H1 (cell line): ENCODE results near the gene CITED4. TPM values are rescaled to one million over a fixed set of nuclear protein-coding genes. Genes with fewer than 3 reads are reported as not detected.
"Not testable (repeated sequence)": the region's sequence is repeated elsewhere in the genome, so short reads cannot be mapped to it uniquely, and the experiment has no call there.

ENCODE experiments used
- CTCF ChIA-PET: fragments of 300-600 bp; sonication (Branson Sonifier 250); formaldehyde crosslinking; loops from one replicate; lab custom pipeline; 2021; ENCODE audit not compliant: partially characterized antibody; lab: Charles Lee
- POLR2A ChIA-PET: fragments of 300-600 bp; sonication (Branson Sonifier 250); formaldehyde crosslinking; loops from one replicate; lab custom pipeline; 2021; ENCODE audit warnings: inconsistent platforms; ENCODE audit not compliant: partially characterized antibody; lab: Charles Lee
- DNase-seq, 2 experiments: peaks; one replicate each; pipeline versions ENCODE4 v3.0.0 to v3.0.0-alpha.2; 2010 to 2022; ENCODE audit warnings: low spot score in 2 of 2, low read depth in 1 of 2, mixed read lengths in 1 of 2
- FAIRE-seq: peaks from 2 replicates; lab custom pipeline; 2011; peaks lifted over from hg19 to GRCh38; lab: Jason Lieb, UNC
- H2AFZ ChIP-seq: 2 replicates; pipeline ENCODE4 v1.8.1; 2012; ENCODE audit warnings: low read length, inconsistent platforms
- H2AK5ac ChIP-seq: 2 replicates; pipeline ENCODE4 v1.6.1; 2013; ENCODE audit warnings: low read depth, low read length
- H2BK120ac ChIP-seq: replicated peaks from 2 replicates; pipeline ENCODE3; 2013; ENCODE audit warnings: low read depth, low read length, inconsistent platforms
- H2BK12ac ChIP-seq: 2 replicates; pipeline ENCODE4 v1.6.1; 2013; ENCODE audit warnings: low read depth, low read length
- H2BK15ac ChIP-seq: 2 replicates; pipeline ENCODE4 v1.6.1; 2013; ENCODE audit warnings: low read length
- H2BK20ac ChIP-seq: 2 replicates; pipeline ENCODE4 v1.6.1; 2013; ENCODE audit warnings: low read length
- H2BK5ac ChIP-seq: 2 replicates; pipeline ENCODE4 v1.6.1; 2013; ENCODE audit warnings: low read depth, low read length
- H3K14ac ChIP-seq: 2 replicates; pipeline ENCODE4 v1.6.1; 2013; ENCODE audit warnings: inconsistent platforms; ENCODE audit not compliant: insufficient read length
- H3K18ac ChIP-seq: 2 replicates; pipeline ENCODE4 v1.6.1; 2013; ENCODE audit warnings: low read length; ENCODE audit errors: extremely low read depth
- H3K23ac ChIP-seq: 2 replicates; pipeline ENCODE4 v1.6.1; 2013; ENCODE audit warnings: inconsistent platforms; ENCODE audit not compliant: insufficient read length
- H3K23me2 ChIP-seq: 2 replicates; pipeline ENCODE4 v1.6.1; 2013; ENCODE audit warnings: low read depth, low read length
- H3K27ac ChIP-seq: 2 replicates; pipeline ENCODE4 v1.6.1; 2011; ENCODE audit warnings: low read depth, low read length, inconsistent platforms
- H3K27me3 ChIP-seq, 4 experiments: replicated peaks in 1 of 4; 1 replicate in 1 of 4; 2 replicates in 3 of 4; pipeline versions ENCODE4 v1.6.1 to v1.8.1; 2011 to 2013; ENCODE audit warnings: low read length in 3 of 4, mild to moderate bottlenecking in 3 of 4, inconsistent platforms in 2 of 4, mixed read lengths in 2 of 4, moderate library complexity in 1 of 4; ENCODE audit not compliant: control insufficient read depth in 3 of 4, insufficient read depth in 3 of 4; ENCODE audit errors: extremely low read depth in 1 of 4
- H3K36me3 ChIP-seq, 4 experiments: 2 replicates each; pipeline versions ENCODE4 v1.6.1 to v1.8.1; 2011 to 2013; ENCODE audit warnings: mild to moderate bottlenecking in 4 of 4, low read length in 3 of 4, moderate library complexity in 2 of 4, control low read depth in 1 of 4, inconsistent platforms in 1 of 4; ENCODE audit not compliant: insufficient read depth in 4 of 4, control insufficient read depth in 2 of 4
- H3K4ac ChIP-seq: replicated peaks from 2 replicates; pipeline ENCODE3; 2013; ENCODE audit warnings: low read length, low read depth, mixed read lengths, inconsistent platforms; ENCODE audit not compliant: insufficient read length
- H3K4me1 ChIP-seq, 4 experiments: replicated peaks in 1 of 4; 1 replicate in 1 of 4; 2 replicates in 3 of 4; pipeline versions ENCODE4 v1.6.1 to v1.8.1; 2011 to 2013; ENCODE audit warnings: low read length in 3 of 4, inconsistent platforms in 2 of 4, mixed read lengths in 1 of 4; ENCODE audit not compliant: insufficient read depth in 4 of 4, control insufficient read depth in 3 of 4
- H3K4me2 ChIP-seq, 2 experiments: 2 replicates each; pipeline versions ENCODE4 v1.6.1 to v1.8.1; 2011 to 2013; ENCODE audit warnings: low read depth in 2 of 2, low read length in 2 of 2, control low read depth in 1 of 2, inconsistent platforms in 1 of 2, mild to moderate bottlenecking in 1 of 2; ENCODE audit not compliant: insufficient read depth in 1 of 2
- H3K4me3 ChIP-seq, 4 experiments: fragments of 200-600, 300-600 bp in 1 of 4; sonication (generic), shearing (Covaris generic), sonication (Bioruptor Twin) in 1 of 4; 2 replicates each; pipeline versions ENCODE4 v1.5.1 to v1.8.1; 2011 to 2016; ENCODE audit warnings: low read length in 4 of 4, low read depth in 3 of 4, control low read depth in 2 of 4, inconsistent platforms in 2 of 4, mild to moderate bottlenecking in 2 of 4, mixed read lengths in 1 of 4, moderate library complexity in 1 of 4; ENCODE audit not compliant: insufficient read depth in 2 of 4; ENCODE audit errors: extremely low read depth in 1 of 4
- H3K56ac ChIP-seq: replicated peaks from 2 replicates; pipeline ENCODE3; 2013; ENCODE audit warnings: low read depth, mild to moderate bottlenecking, mixed read lengths, low read length, inconsistent platforms; ENCODE audit not compliant: insufficient read length
- H3K79me1 ChIP-seq: 2 replicates; pipeline ENCODE4 v1.6.1; 2013; ENCODE audit warnings: low read depth, low read length, control low read depth
- H3K79me2 ChIP-seq, 2 experiments: 2 replicates each; pipeline versions ENCODE4 v1.6.1 to v1.8.1; 2012 to 2013; ENCODE audit warnings: low read length in 2 of 2, mild to moderate bottlenecking in 2 of 2, inconsistent platforms in 1 of 2; ENCODE audit not compliant: insufficient read depth in 2 of 2, control insufficient read depth in 1 of 2
- H3K9ac ChIP-seq, 4 experiments: replicated peaks in 1 of 4; 1 replicate in 1 of 4; 2 replicates in 3 of 4; pipeline versions ENCODE4 v1.6.1 to v1.8.1; 2011 to 2013; ENCODE audit warnings: low read depth in 3 of 4, low read length in 3 of 4, control low read depth in 2 of 4, mild to moderate bottlenecking in 2 of 4, moderate library complexity in 2 of 4, inconsistent platforms in 1 of 4; ENCODE audit errors: extremely low read depth in 1 of 4
- H3K9me3 ChIP-seq, 2 experiments: 2 replicates each; pipeline versions ENCODE4 v1.6.1 to v1.8.1; 2012 to 2013; ENCODE audit warnings: mild to moderate bottlenecking in 2 of 2, moderate library complexity in 2 of 2, control low read depth in 1 of 2, inconsistent platforms in 1 of 2, low read depth in 1 of 2, low read length in 1 of 2, mixed read lengths in 1 of 2; ENCODE audit not compliant: insufficient read depth in 2 of 2
- H4K20me1 ChIP-seq, 2 experiments: replicated peaks in 1 of 2; 2 replicates each; pipeline versions ENCODE3 to v1.8.1; 2011 to 2013; ENCODE audit warnings: inconsistent platforms in 2 of 2, low read length in 2 of 2, mild to moderate bottlenecking in 1 of 2; ENCODE audit not compliant: insufficient read depth in 2 of 2, control insufficient read depth in 1 of 2
- H4K5ac ChIP-seq: 2 replicates; pipeline ENCODE4 v1.6.1; 2013; ENCODE audit warnings: low read length, low read depth, mixed read lengths, inconsistent platforms; ENCODE audit not compliant: insufficient read length
- H4K8ac ChIP-seq: 2 replicates; pipeline ENCODE4 v1.8.0; 2013; ENCODE audit warnings: mild to moderate bottlenecking, moderate library complexity, low read length, inconsistent platforms; ENCODE audit not compliant: insufficient read depth; ENCODE audit errors: extremely low read depth
- H4K91ac ChIP-seq: replicated peaks from 2 replicates; pipeline ENCODE3; 2013; ENCODE audit warnings: low read length, mixed read lengths, inconsistent platforms; ENCODE audit not compliant: insufficient read length
- WGBS, 2 experiments: shearing (Covaris generic) in 1 of 2; methylation state at CpG; one replicate each; pipeline versions ENCODE4 v1.1.6 to v1.1.7; 2013 to 2015; ENCODE audit warnings: low lambda C conversion rate in 2 of 2, mixed read lengths in 2 of 2, inconsistent platforms in 1 of 2, low coverage in 1 of 2, missing lambda C conversion rate in 1 of 2; ENCODE audit not compliant: insufficient replicate concordance in 2 of 2, insufficient coverage in 1 of 2, insufficient read length in 1 of 2; ENCODE audit errors: extremely low coverage in 1 of 2, missing lambda C conversion rate in 1 of 2; 5-methylcytosine and 5-hydroxymethylcytosine counted together
- polyA plus RNA-seq, 7 experiments: library from polyadenylated mRNA; depleted of rRNA in 3 of 7; stranded (reverse) in 5 of 7; unstranded in 2 of 7; fragments of >200 nt in 5 of 7; fragments of 200-250 nt in 2 of 7; gene quantifications; 1 replicate in 5 of 7; 2 replicates in 1 of 7; 4 replicates in 1 of 7; pipeline versions ENCODE4 v1.2.1 to v1.2.3, GENCODE V29; 2011 to 2013; ENCODE audit warnings: missing spikeins in 2 of 7, mixed read lengths in 2 of 7
- total RNA-seq: library from RNA; stranded (reverse); fragmentation: NEBNext Ultra II Directional; extraction: Animal tissue kit (Norgen Biotek cat#: 25700); gene quantifications from 2 replicates; pipeline ENCODE4 v1.2.1, GENCODE V29; 2021

The CITED4 gene
- total and polyA plus RNA-seq, 2 of the 8 experiments (the other 6 are each of a cell fraction or from before 2014, with no cell fraction given), result 5.4 to 16.3 TPM

GRCh38 chr1:40894858-40895257, 32.7 kb upstream of the CITED4 start:
- H2BK5ac ChIP-seq, H2BK15ac ChIP-seq, FAIRE-seq, H3K27me3 ChIP-seq, H3K4me1 ChIP-seq, H4K8ac ChIP-seq, H3K4me2 ChIP-seq, H3K23ac ChIP-seq, H2BK12ac ChIP-seq, H4K20me1 ChIP-seq, POLR2A ChIA-PET, H3K36me3 ChIP-seq, H3K9ac ChIP-seq, H3K4ac ChIP-seq, H4K91ac ChIP-seq, DNase-seq, H2BK20ac ChIP-seq, H3K23me2 ChIP-seq, H2AFZ ChIP-seq, H3K4me3 ChIP-seq, H3K79me1 ChIP-seq, H3K79me2 ChIP-seq, H3K56ac ChIP-seq, H4K5ac ChIP-seq, H2BK120ac ChIP-seq, H3K14ac ChIP-seq, H3K27ac ChIP-seq, H2AK5ac ChIP-seq, H3K18ac ChIP-seq: not testable (repeated sequence)
- 85% methylated on average over 2 of the region's 2 CpGs; no CpG with 5 or more reads in 1 of the 2 experiments for WGBS, 2 experiments
- peaks cover 15% of the 10 kb centered on the region in 2 experiments; a peak in 3 of 4 replicates for H3K9me3 ChIP-seq
- CTCF ChIA-PET, result interaction anchor here (1.2 kb wide), 1 partner anchor 51 kb away, joined by 3 read pairs; no protein-coding TSS in a partner anchor
